Measurements from ENCODE around the gene PLIN3. TPM values are rescaled to one million over a fixed set of nuclear protein-coding genes. Genes with fewer than 3 reads are reported as not detected.

Gene PLIN3
- total and polyA plus RNA-seq, 2 donors (not counting 3 experiments of a cell fraction or from before 2014, with no cell fraction given): 76.8 to 88.9 TPM

- CTCF ChIA-PET: interaction anchor here (0.7 kb wide), 1 partner anchor 37 kb away, joined by 4 read pairs; no protein-coding TSS in a partner anchor
- POLR2A ChIA-PET: interaction anchor here (0.7 kb wide), 1 partner anchor 494 kb away, joined by 3 read pairs; no protein-coding TSS in a partner anchor
- Histone ChIP-seq H3K4me1 (ENCODE audit: control insufficient read depth, extremely low read depth, insufficient read depth, low read length) (peaks cover 5% of the 10 kb centered on the region), H3K9me1 (replicated peaks; ENCODE audit: control insufficient read depth, extremely low read depth, insufficient read depth, low read length) (no peaks in the 10 kb centered on the region), H3K4me3 (replicated peaks in 1 of 3; ENCODE audit: insufficient read depth in 1 of 3, low read depth in 1 of 3, low read length in 3 of 3) (no peak overlapping the region), H3K27ac (ENCODE audit: insufficient read depth, low read depth, low read length) (no peak overlapping the region), H3K27me3 (ENCODE audit: control insufficient read depth in 2 of 2, insufficient read depth in 2 of 2, low read length in 2 of 2) (no peaks in the 10 kb centered on the region), H3K36me3 (ENCODE audit: control insufficient read depth in 2 of 2, extremely low read depth in 1 of 2, insufficient read depth in 2 of 2, low read length in 2 of 2) (peaks cover 0 to 13% of the 10 kb centered on the region in 2 experiments), H3K9me3 (replicated peaks; ENCODE audit: control insufficient read depth, insufficient read depth, low read length) (no peaks in the 10 kb centered on the region), H3K79me2 (ENCODE audit: control insufficient read depth, insufficient read depth, low read length) (no peaks in the 10 kb centered on the region), H3K4me2 (ENCODE audit: insufficient read depth, low read length) (no peak overlapping the region), H3K9ac (replicated peaks; ENCODE audit: extremely low read depth, insufficient read depth, low read length) (no peak overlapping the region), H2AFZ (ENCODE audit: low read depth, low read length) (no peak overlapping the region), H4K20me1 (replicated peaks; ENCODE audit: control insufficient read depth, extremely low read depth, insufficient read depth, low read length) (no peaks in the 10 kb centered on the region)
- BruUV-seq (replicated peaks): no TSS peak
- intact Hi-C loops (cut with micrococcal nuclease): loop anchor here (1.0 kb wide), 1 partner anchor 16 kb away; the partner anchor contains the start of gene TICAM1
- TF ChIP-seq GATA2 (IDR thresholded peaks at IDR 0.05; ENCODE audit: insufficient read depth, insufficient read length, low read depth, low read length): no peak
- no peak for TF ChIP-seq CTCF (IDR thresholded peaks at IDR 0.05; ENCODE audit: extremely low read depth in 1 of 2, insufficient read depth in 1 of 2, low read depth in 1 of 2, low read length in 2 of 2)
- no peak for TF ChIP-seq POLR2A (IDR thresholded peaks at IDR 0.05; ENCODE audit: low read depth, low read length)
- no peak for TF ChIP-seq POLR2AphosphoS5 (IDR thresholded peaks at IDR 0.05; ENCODE audit: insufficient read depth, low read depth, low read length)
- no peak for TF ChIP-seq EZH2 (IDR thresholded peaks at IDR 0.05; ENCODE audit: borderline replicate concordance, low read depth, low read length, severe bottlenecking)
- TF ChIP-seq MYC (IDR thresholded peaks at IDR 0.05; ENCODE audit: low read depth, low read length): no peak
- no peak for TF ChIP-seq FOS (IDR thresholded peaks at IDR 0.05; ENCODE audit: borderline replicate concordance, insufficient read depth, low read length)
- no peak for TF ChIP-seq MAX (IDR thresholded peaks at IDR 0.05; ENCODE audit: insufficient read depth, insufficient read length)
- TF ChIP-seq JUN (IDR thresholded peaks at IDR 0.05; ENCODE audit: borderline replicate concordance, insufficient read depth, insufficient read length, low read depth): no peak
- FAIRE-seq (no peak), DNase-seq (ENCODE audit: low read depth, low spot score) (no peak)
- dilution Hi-C loops (cut with MboI; ENCODE audit: extremely low pct_ligation_motif_present, low sequenced_read_pairs): no loop called here
Measured at GRCh38 chr19:4814625-4815425, 52.6 kb downstream of the PLIN3 start.
